GM12878 (cell line): ENCODE results near the gene REV1. TPM values are rescaled to one million over a fixed set of nuclear protein-coding genes. Genes with fewer than 3 reads are reported as not detected.

Experiments used
- KAT2A ChIP-seq: conservative IDR thresholded peaks from 2 replicates; pipeline ENCODE4 v1.6.1; 2011; ENCODE audit warnings: low read depth, low read length; ENCODE audit not compliant: control insufficient read depth
- KDM1A ChIP-seq: fragments of 200-600 bp; sonication (generic); IDR thresholded peaks from 2 replicates; pipeline ENCODE4 v1.6.1; 2016; ENCODE audit warnings: borderline replicate concordance
- MEF2A ChIP-seq: IDR thresholded peaks from 2 replicates; pipeline ENCODE4 v1.6.1; 2011; ENCODE audit warnings: low read depth, mild to moderate bottlenecking, low read length, moderate library complexity; ENCODE audit not compliant: insufficient read depth
- NFIC ChIP-seq: IDR thresholded peaks from 2 replicates; pipeline ENCODE4 v1.6.1; 2012; ENCODE audit warnings: low read depth, mild to moderate bottlenecking, inconsistent platforms, low read length, moderate library complexity
- SMAD5 ChIP-seq: IDR thresholded peaks from 2 replicates; pipeline ENCODE4 v1.6.1; 2016; ENCODE audit warnings: antibody characterized with exemption, low read depth
- SRF ChIP-seq, 2 experiments: IDR thresholded peaks; 2 replicates each; pipeline ENCODE4 v1.6.1; 2011; ENCODE audit warnings: low read depth in 2 of 2, low read length in 2 of 2, mild to moderate bottlenecking in 1 of 2, moderate library complexity in 1 of 2
- TCF12 ChIP-seq: IDR thresholded peaks from 2 replicates; pipeline ENCODE4 v1.6.1; 2011; ENCODE audit warnings: low read depth, mild to moderate bottlenecking, low read length
- ZNF24 ChIP-seq: fragments of 450-650 bp; IDR thresholded peaks from 2 replicates; pipeline ENCODE4 v1.6.1; 2017; ENCODE audit warnings: antibody characterized with exemption, mild to moderate bottlenecking
- ZSCAN29 ChIP-seq: fragments of 450-650 bp; IDR thresholded peaks from 2 replicates; pipeline ENCODE4 v1.6.1; 2017; ENCODE audit warnings: mild to moderate bottlenecking, moderate library complexity
- ZZZ3 ChIP-seq: IDR thresholded peaks from 2 replicates; pipeline ENCODE4 v1.6.1; 2011; ENCODE audit warnings: low read depth; ENCODE audit not compliant: control insufficient read depth, insufficient read length
- polyA plus RNA-seq, 11 experiments: library from polyadenylated mRNA; depleted of rRNA in 4 of 11; unstranded in 6 of 11; stranded (reverse) in 5 of 11; fragments of >200 nt; fragmentation: Nextera tagmentation in 4 of 11; fragmentation: Illumina TruSeq in 1 of 11; extraction: Ambion mirVana in 4 of 11; extraction: Trizol in 1 of 11; gene quantifications; 1 replicate in 1 of 11; 2 replicates in 10 of 11; pipeline versions ENCODE4 v1.2.1 to v1.2.3, GENCODE V29; 2011 to 2016; ENCODE audit warnings: inconsistent platforms in 2 of 11, missing spikeins in 2 of 11, low read depth in 1 of 11
- total RNA-seq, 4 experiments: library from RNA; depleted of rRNA in 3 of 4; stranded (reverse); fragments of >200 nt in 3 of 4; fragmentation: Illumina TruSeq in 1 of 4; extraction: Trizol in 1 of 4; gene quantifications; 2 replicates each; pipeline versions ENCODE4 v1.2.1 to v1.2.3, GENCODE V29; 2013 to 2021
- TF ChIP-seq, protein P1 (sequence below): IDR thresholded peaks from 2 replicates; pipeline ENCODE4 v1.6.1; 2012; ENCODE audit warnings: improper control_type of control experiment, low read depth, low read length; ENCODE audit not compliant: insufficient replicate concordance
- TF ChIP-seq, protein P2 (sequence below): fragments of 450-650 bp; IDR thresholded peaks from 2 replicates; pipeline ENCODE4 v1.6.1; 2018; ENCODE audit warnings: mild to moderate bottlenecking, low read depth, moderate library complexity; ENCODE audit not compliant: partially characterized antibody
- TF ChIP-seq, protein P3 (sequence below): fragments of 450-650 bp; IDR thresholded peaks from 2 replicates; pipeline ENCODE4 v1.6.1; 2017; ENCODE audit warnings: mild to moderate bottlenecking, moderate library complexity
- TF ChIP-seq, protein P4 (sequence below): IDR thresholded peaks from 2 replicates; pipeline ENCODE4 v1.6.1; 2011; ENCODE audit warnings: mild to moderate bottlenecking, low read depth, low read length, moderate library complexity; ENCODE audit not compliant: insufficient replicate concordance

The REV1 gene
- total and polyA plus RNA-seq, 10 of the 15 experiments (the other 5 are each of a cell fraction or from before 2014, with no cell fraction given), result 11.3 to 46.8 (median 29.0) TPM

DNA sequence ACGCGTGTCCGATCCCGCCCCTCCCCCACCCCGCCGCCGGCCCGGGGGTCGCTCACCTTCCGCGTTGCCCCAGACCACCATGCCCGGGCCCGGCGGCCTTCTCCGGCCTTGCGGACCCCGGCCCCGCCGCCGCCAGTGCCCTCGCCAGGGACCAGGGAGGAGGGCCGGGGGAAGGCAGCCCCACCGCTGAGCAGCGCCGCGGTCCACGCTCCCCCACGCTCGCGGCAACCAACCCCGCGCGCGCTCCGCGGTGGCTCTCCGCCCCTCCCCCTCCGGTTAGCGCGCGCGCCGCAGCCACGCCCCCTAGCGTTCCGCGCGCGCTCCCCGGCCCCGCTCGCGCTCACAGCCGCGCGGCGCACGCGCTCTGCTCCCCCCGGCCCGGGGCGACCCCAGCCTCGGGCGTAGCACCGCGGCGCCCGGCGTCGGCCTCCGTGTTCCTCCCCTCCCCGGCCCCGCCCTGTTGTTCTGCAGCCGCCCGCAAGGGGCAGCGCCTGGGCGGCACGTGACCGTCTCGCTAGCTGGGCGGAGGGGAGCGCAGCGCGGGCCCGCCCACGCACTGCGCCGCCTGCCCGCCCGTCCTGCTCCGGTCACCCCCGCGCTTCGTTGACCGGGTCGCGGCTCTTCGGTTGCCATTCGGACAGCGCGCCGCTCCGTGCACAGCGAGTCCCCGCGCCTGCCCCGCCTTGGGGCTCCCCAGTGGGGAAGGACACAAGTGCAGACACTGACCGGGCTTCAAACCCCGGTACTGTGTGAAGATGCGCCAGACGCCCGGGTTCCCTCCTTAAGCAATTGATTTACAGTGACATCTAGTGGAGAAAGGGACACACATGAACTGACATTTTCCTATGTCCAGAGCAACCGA, at the start of gene REV1 (continued):
- TF ChIP-seq, protein P1, sequence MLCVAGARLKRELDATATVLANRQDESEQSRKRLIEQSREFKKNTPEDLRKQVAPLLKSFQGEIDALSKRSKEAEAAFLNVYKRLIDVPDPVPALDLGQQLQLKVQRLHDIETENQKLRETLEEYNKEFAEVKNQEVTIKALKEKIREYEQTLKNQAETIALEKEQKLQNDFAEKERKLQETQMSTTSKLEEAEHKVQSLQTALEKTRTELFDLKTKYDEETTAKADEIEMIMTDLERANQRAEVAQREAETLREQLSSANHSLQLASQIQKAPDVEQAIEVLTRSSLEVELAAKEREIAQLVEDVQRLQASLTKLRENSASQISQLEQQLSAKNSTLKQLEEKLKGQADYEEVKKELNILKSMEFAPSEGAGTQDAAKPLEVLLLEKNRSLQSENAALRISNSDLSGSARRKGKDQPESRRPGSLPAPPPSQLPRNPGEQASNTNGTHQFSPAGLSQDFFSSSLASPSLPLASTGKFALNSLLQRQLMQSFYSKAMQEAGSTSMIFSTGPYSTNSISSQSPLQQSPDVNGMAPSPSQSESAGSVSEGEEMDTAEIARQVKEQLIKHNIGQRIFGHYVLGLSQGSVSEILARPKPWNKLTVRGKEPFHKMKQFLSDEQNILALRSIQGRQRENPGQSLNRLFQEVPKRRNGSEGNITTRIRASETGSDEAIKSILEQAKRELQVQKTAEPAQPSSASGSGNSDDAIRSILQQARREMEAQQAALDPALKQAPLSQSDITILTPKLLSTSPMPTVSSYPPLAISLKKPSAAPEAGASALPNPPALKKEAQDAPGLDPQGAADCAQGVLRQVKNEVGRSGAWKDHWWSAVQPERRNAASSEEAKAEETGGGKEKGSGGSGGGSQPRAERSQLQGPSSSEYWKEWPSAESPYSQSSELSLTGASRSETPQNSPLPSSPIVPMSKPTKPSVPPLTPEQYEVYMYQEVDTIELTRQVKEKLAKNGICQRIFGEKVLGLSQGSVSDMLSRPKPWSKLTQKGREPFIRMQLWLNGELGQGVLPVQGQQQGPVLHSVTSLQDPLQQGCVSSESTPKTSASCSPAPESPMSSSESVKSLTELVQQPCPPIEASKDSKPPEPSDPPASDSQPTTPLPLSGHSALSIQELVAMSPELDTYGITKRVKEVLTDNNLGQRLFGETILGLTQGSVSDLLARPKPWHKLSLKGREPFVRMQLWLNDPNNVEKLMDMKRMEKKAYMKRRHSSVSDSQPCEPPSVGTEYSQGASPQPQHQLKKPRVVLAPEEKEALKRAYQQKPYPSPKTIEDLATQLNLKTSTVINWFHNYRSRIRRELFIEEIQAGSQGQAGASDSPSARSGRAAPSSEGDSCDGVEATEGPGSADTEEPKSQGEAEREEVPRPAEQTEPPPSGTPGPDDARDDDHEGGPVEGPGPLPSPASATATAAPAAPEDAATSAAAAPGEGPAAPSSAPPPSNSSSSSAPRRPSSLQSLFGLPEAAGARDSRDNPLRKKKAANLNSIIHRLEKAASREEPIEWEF, result no peak
- TF ChIP-seq, protein P2, sequence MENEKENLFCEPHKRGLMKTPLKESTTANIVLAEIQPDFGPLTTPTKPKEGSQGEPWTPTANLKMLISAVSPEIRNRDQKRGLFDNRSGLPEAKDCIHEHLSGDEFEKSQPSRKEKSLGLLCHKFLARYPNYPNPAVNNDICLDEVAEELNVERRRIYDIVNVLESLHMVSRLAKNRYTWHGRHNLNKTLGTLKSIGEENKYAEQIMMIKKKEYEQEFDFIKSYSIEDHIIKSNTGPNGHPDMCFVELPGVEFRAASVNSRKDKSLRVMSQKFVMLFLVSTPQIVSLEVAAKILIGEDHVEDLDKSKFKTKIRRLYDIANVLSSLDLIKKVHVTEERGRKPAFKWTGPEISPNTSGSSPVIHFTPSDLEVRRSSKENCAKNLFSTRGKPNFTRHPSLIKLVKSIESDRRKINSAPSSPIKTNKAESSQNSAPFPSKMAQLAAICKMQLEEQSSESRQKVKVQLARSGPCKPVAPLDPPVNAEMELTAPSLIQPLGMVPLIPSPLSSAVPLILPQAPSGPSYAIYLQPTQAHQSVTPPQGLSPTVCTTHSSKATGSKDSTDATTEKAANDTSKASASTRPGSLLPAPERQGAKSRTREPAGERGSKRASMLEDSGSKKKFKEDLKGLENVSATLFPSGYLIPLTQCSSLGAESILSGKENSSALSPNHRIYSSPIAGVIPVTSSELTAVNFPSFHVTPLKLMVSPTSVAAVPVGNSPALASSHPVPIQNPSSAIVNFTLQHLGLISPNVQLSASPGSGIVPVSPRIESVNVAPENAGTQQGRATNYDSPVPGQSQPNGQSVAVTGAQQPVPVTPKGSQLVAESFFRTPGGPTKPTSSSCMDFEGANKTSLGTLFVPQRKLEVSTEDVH, result no peak
- TF ChIP-seq SMAD5, result no peak
- TF ChIP-seq ZZZ3, result no peak
- no peak for TF ChIP-seq SRF (IDR thresholded peaks at IDR 0.05; ENCODE audit: low read depth in 2 of 2, low read length in 2 of 2)
- TF ChIP-seq ZSCAN29, result peak; percentile 23; the same call in 1 of the 2 replicates
- TF ChIP-seq TCF12, result no peak
- peak; percentile 4; the same call in 1 of the 2 replicates for TF ChIP-seq MEF2A
- TF ChIP-seq, protein P3, sequence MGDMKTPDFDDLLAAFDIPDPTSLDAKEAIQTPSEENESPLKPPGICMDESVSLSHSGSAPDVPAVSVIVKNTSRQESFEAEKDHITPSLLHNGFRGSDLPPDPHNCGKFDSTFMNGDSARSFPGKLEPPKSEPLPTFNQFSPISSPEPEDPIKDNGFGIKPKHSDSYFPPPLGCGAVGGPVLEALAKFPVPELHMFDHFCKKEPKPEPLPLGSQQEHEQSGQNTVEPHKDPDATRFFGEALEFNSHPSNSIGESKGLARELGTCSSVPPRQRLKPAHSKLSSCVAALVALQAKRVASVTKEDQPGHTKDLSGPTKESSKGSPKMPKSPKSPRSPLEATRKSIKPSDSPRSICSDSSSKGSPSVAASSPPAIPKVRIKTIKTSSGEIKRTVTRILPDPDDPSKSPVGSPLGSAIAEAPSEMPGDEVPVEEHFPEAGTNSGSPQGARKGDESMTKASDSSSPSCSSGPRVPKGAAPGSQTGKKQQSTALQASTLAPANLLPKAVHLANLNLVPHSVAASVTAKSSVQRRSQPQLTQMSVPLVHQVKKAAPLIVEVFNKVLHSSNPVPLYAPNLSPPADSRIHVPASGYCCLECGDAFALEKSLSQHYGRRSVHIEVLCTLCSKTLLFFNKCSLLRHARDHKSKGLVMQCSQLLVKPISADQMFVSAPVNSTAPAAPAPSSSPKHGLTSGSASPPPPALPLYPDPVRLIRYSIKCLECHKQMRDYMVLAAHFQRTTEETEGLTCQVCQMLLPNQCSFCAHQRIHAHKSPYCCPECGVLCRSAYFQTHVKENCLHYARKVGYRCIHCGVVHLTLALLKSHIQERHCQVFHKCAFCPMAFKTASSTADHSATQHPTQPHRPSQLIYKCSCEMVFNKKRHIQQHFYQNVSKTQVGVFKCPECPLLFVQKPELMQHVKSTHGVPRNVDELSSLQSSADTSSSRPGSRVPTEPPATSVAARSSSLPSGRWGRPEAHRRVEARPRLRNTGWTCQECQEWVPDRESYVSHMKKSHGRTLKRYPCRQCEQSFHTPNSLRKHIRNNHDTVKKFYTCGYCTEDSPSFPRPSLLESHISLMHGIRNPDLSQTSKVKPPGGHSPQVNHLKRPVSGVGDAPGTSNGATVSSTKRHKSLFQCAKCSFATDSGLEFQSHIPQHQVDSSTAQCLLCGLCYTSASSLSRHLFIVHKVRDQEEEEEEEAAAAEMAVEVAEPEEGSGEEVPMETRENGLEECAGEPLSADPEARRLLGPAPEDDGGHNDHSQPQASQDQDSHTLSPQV, result 0 out of 2 replicates have a peak, but pooled peaks have one; percentile 45
- TF ChIP-seq ZNF24, result no peak
- no peak for TF ChIP-seq KAT2A
- TF ChIP-seq, protein P4, sequence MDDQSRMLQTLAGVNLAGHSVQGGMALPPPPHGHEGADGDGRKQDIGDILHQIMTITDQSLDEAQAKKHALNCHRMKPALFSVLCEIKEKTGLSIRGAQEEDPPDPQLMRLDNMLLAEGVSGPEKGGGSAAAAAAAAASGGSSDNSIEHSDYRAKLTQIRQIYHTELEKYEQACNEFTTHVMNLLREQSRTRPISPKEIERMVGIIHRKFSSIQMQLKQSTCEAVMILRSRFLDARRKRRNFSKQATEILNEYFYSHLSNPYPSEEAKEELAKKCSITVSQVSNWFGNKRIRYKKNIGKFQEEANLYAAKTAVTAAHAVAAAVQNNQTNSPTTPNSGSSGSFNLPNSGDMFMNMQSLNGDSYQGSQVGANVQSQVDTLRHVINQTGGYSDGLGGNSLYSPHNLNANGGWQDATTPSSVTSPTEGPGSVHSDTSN, result no peak
- TF ChIP-seq KDM1A, result no peak
- TF ChIP-seq NFIC, result no peak
